Neural crest cell (in vitro differentiated cells): ENCODE data around the gene TAPBPL. TPM values are rescaled to one million over a fixed set of nuclear protein-coding genes. Genes with fewer than 3 reads are reported as not detected.
A peak's percentile ranks its signal among the peaks of the same experiment; 100 is the strongest.
"Not testable (repeated sequence)": the region's sequence is repeated elsewhere in the genome, so short reads cannot be mapped to it uniquely, and the experiment has no call there.

Source experiments
- DNase-seq: peaks from one replicate; pipeline ENCODE4 v3.0.0; 2021; ENCODE audit warnings: low read depth, mixed read lengths, low spot score
- H3K27ac Mint-ChIP-seq: one replicate; pipeline ENCODE4 v1.8.0; 2021; ENCODE audit warnings: mild to moderate bottlenecking, mixed read lengths; ENCODE audit not compliant: unreplicated experiment
- H3K27me3 Mint-ChIP-seq: 2 replicates; pipeline ENCODE4 v1.8.0; 2021; ENCODE audit warnings: low read depth, mild to moderate bottlenecking, mixed read lengths
- H3K36me3 Mint-ChIP-seq: 2 replicates; pipeline ENCODE4 v1.8.0; 2021; ENCODE audit warnings: low read depth, mild to moderate bottlenecking, mixed read lengths
- H3K4me1 Mint-ChIP-seq: 2 replicates; pipeline ENCODE4 v1.8.0; 2021; ENCODE audit warnings: mixed read lengths
- H3K4me3 Mint-ChIP-seq: one replicate; pipeline ENCODE4 v1.8.0; 2021; ENCODE audit warnings: mild to moderate bottlenecking, mixed read lengths
- H3K9me3 Mint-ChIP-seq: 2 replicates; pipeline ENCODE4 v1.8.0; 2021; ENCODE audit warnings: mixed read lengths
- CTCF ChIP-seq: fragments of 200-600 bp; sonication (generic); conservative IDR thresholded peaks from 2 replicates; pipeline ENCODE4 v1.5.0; 2021; ENCODE audit warnings: antibody characterized with exemption, mild to moderate bottlenecking
- total RNA-seq: library from RNA; stranded (reverse); gene quantifications from 2 replicates; pipeline ENCODE4 v1.2.1, GENCODE V29; 2021

Gene TAPBPL
- total RNA-seq, 1 donor from 2014 or later: 1.2 TPM

- Mint-ChIP-seq H3K4me3 (no peak overlapping the region), H3K9me3 (no peaks in the 10 kb centered on the region), H3K27ac (no peak overlapping the region), H3K27me3 (no peaks in the 10 kb centered on the region), H3K4me1 (peaks cover 17% of the 10 kb centered on the region), H3K36me3 (peaks cover 2% of the 10 kb centered on the region)
- no peak for DNase-seq
- TF ChIP-seq CTCF: no peak
These were observed 37.6 kb downstream of the TAPBPL start for GRCh38 chr12:6489449-6489848.

- peak overlapping the region; percentile 68 for H3K4me3 Mint-ChIP-seq
- not testable (repeated sequence) for H3K27ac Mint-ChIP-seq
These were observed 38.8 kb downstream of the TAPBPL start for GRCh38 chr12:6490673-6491072.

GRCh38 chr12:6492838-6493496, 41.1 kb downstream of the TAPBPL start, which contains the start of gene MRPL51:
Gene MRPL51 (minus strand): TSS chr12:6493262. CDS start chr12:6493136, 126 bp downstream.
- Mint-ChIP-seq H3K27me3 (no peaks in the 10 kb centered on the region), H3K4me1 (peaks cover 33% of the 10 kb centered on the region), H3K4me3 (peak within 1 kb of the TSS; percentile 97), H3K36me3 (peaks cover 7% of the 10 kb centered on the region), H3K9me3 (no peaks in the 10 kb centered on the region), H3K27ac (peak within 1 kb of the TSS; percentile 98)
- peak; percentile 96 for DNase-seq
- TF ChIP-seq CTCF: no peak

More at GRCh38 chr12:6490673-6491072, 38.8 kb downstream of the TAPBPL start:
- peaks cover 28% of the 10 kb centered on the region for H3K4me1 Mint-ChIP-seq
- H3K9me3 Mint-ChIP-seq, DNase-seq, H3K36me3 Mint-ChIP-seq, H3K27me3 Mint-ChIP-seq: not testable (repeated sequence)

- H3K9me3 Mint-ChIP-seq: no peaks in the 10 kb centered on the region
- peak within 1 kb of the TSS; percentile 98 for H3K27ac Mint-ChIP-seq
- TF ChIP-seq CTCF: peak; percentile 46
- H3K4me3 Mint-ChIP-seq: peak within 1 kb of the TSS; percentile 97
- no peaks in the 10 kb centered on the region for H3K27me3 Mint-ChIP-seq
- H3K36me3 Mint-ChIP-seq: peaks cover 7% of the 10 kb centered on the region
- H3K4me1 Mint-ChIP-seq: peaks cover 33% of the 10 kb centered on the region
- DNase-seq: peak; percentile 87
These were observed 41.8 kb downstream of the TAPBPL start, which contains the start of gene NCAPD2 for GRCh38 chr12:6493497-6494257. Gene NCAPD2 (plus strand): TSS chr12:6494102. CDS start chr12:6495099, 997 bp downstream.

GRCh38 chr12:6494258-6494743, 42.5 kb downstream of the TAPBPL start:
- DNase-seq: no peak
- H3K4me3 Mint-ChIP-seq: peak overlapping the region; percentile 97
- no peaks in the 10 kb centered on the region for H3K27me3 Mint-ChIP-seq
- peaks cover 33% of the 10 kb centered on the region for H3K4me1 Mint-ChIP-seq
- TF ChIP-seq CTCF: peak; percentile 40
- H3K36me3 Mint-ChIP-seq: peaks cover 7% of the 10 kb centered on the region
- H3K27ac Mint-ChIP-seq: peak overlapping the region; percentile 98
- no peaks in the 10 kb centered on the region for H3K9me3 Mint-ChIP-seq
